ENCODE results near the gene SLC25A26. TPM values are rescaled to one million over a fixed set of nuclear protein-coding genes. Genes with fewer than 3 reads are reported as not detected.

Gene SLC25A26, protein sequence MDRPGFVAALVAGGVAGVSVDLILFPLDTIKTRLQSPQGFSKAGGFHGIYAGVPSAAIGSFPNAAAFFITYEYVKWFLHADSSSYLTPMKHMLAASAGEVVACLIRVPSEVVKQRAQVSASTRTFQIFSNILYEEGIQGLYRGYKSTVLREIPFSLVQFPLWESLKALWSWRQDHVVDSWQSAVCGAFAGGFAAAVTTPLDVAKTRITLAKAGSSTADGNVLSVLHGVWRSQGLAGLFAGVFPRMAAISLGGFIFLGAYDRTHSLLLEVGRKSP
- total RNA-seq (2021; ENCODE audit: unreplicated experiment) = 13.2 TPM
- polyA plus RNA-seq (2012; ENCODE audit: insufficient read length) = 15.2 TPM
- percentile 63 among the genes with signal in this experiment for Bru-seq, nascent RNA
- percentile 53 among the genes with signal in this experiment for BruChase-seq, experiment 1, labeled RNA remaining after a 2-hour chase
- percentile 52 among the genes with signal in this experiment for BruChase-seq, experiment 2, labeled RNA remaining after a 6-hour chase
- long read RNA-seq, partial matches to known transcripts = 18 of 30 reads
- long read RNA-seq, other reads (novel, unspliced or antisense) = 10 of 30 reads

DNA sequence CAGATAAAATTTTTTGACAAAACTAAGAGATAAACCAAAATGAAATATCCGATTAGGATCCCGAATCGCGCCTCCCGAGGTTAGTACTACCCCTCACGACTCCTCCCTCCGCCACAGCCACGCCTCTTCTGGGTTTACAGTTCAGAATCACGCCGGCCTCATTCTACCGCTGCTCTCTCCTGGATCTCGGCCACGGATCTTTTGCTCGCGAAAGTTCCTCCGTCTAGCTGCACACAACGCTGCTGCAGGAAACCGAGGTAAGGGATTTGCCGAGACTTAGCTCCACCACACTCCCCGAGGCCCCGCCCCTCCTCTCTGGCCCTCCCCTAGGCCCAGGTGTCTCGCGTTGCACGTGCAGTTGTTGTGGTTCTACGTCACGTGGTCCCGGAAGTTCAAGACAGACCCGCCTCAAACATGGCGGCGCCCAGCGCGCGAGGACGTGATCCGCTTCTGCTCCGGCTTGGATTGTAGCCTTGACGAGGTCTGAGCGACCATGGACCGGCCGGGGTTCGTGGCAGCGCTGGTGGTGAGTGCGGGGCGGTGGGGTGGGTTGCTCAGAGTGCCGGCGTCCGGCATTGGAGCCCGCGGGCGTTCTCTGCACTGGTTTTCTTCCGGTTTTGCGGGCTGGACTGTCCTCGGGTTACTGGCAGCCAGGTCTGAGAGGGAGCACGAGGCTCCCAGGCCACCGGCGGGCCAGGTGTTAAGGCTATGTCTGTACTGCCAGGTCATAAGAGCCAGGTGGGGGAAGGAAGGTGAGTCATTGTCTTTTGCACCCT is at the start of gene SLC25A26:
Gene SLC25A26 (plus strand): TSS at position 400 of the 776 bp plus-strand sequence. CDS start 94 bp downstream, at position 494.
- BruUV-seq (replicated peaks) = no TSS peak
- peak within 1 kb of the TSS; percentile 77 for H3K27ac ChIP-seq (ENCODE audit: low read length)
- TF ChIP-seq, protein P1, sequence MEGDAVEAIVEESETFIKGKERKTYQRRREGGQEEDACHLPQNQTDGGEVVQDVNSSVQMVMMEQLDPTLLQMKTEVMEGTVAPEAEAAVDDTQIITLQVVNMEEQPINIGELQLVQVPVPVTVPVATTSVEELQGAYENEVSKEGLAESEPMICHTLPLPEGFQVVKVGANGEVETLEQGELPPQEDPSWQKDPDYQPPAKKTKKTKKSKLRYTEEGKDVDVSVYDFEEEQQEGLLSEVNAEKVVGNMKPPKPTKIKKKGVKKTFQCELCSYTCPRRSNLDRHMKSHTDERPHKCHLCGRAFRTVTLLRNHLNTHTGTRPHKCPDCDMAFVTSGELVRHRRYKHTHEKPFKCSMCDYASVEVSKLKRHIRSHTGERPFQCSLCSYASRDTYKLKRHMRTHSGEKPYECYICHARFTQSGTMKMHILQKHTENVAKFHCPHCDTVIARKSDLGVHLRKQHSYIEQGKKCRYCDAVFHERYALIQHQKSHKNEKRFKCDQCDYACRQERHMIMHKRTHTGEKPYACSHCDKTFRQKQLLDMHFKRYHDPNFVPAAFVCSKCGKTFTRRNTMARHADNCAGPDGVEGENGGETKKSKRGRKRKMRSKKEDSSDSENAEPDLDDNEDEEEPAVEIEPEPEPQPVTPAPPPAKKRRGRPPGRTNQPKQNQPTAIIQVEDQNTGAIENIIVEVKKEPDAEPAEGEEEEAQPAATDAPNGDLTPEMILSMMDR (IDR thresholded peaks at IDR 0.05) = no peak
- peak; percentile 53 for TF ChIP-seq POLR2AphosphoS5 (IDR thresholded peaks at IDR 0.05; ENCODE audit: low read depth, low read length)
- TF ChIP-seq, protein P2, sequence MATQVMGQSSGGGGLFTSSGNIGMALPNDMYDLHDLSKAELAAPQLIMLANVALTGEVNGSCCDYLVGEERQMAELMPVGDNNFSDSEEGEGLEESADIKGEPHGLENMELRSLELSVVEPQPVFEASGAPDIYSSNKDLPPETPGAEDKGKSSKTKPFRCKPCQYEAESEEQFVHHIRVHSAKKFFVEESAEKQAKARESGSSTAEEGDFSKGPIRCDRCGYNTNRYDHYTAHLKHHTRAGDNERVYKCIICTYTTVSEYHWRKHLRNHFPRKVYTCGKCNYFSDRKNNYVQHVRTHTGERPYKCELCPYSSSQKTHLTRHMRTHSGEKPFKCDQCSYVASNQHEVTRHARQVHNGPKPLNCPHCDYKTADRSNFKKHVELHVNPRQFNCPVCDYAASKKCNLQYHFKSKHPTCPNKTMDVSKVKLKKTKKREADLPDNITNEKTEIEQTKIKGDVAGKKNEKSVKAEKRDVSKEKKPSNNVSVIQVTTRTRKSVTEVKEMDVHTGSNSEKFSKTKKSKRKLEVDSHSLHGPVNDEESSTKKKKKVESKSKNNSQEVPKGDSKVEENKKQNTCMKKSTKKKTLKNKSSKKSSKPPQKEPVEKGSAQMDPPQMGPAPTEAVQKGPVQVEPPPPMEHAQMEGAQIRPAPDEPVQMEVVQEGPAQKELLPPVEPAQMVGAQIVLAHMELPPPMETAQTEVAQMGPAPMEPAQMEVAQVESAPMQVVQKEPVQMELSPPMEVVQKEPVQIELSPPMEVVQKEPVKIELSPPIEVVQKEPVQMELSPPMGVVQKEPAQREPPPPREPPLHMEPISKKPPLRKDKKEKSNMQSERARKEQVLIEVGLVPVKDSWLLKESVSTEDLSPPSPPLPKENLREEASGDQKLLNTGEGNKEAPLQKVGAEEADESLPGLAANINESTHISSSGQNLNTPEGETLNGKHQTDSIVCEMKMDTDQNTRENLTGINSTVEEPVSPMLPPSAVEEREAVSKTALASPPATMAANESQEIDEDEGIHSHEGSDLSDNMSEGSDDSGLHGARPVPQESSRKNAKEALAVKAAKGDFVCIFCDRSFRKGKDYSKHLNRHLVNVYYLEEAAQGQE (IDR thresholded peaks at IDR 0.05; ENCODE audit: insufficient read depth in 1 of 2, low read depth in 2 of 2, low read length in 1 of 2) = no peak
- 0 out of 2 replicates have a peak, but pooled peaks have one; percentile 41 for TF ChIP-seq SIN3A (IDR thresholded peaks at IDR 0.05; ENCODE audit: borderline replicate concordance, insufficient read depth, low read depth, low read length)
- no peak for TF ChIP-seq TCF7L2 (IDR thresholded peaks at IDR 0.05; ENCODE audit: low read depth, low read length)
- intact Hi-C loops (cut with micrococcal nuclease; ENCODE audit: unreplicated experiment) = no loop called here
- in situ Hi-C loops (cut with HindIII; ENCODE audit: low pct_unique_long_range_greater_than_20kb, low sequenced_read_pairs) = no loop called here
- H3K4me1 ChIP-seq (ENCODE audit: control insufficient read depth, insufficient read depth, low read length) = no peaks in the 10 kb centered on the region
- ChIA-PET CTCF (no interaction called here), POLR2A (interaction anchor here (0.6 kb wide), 1 partner anchor 263 kb away, joined by 5 read pairs; no protein-coding TSS in a partner anchor)
- H3K36me3 ChIP-seq (ENCODE audit: control insufficient read depth, insufficient read depth, low read length) = peaks cover 5% of the 10 kb centered on the region; the same call in 1 of the 2 replicates
- peak; percentile 100 for ATAC-seq
- DNase-seq (ENCODE audit: low read depth, low spot score) = peak; percentile 61
- no peaks in the 10 kb centered on the region for H3K9me3 ChIP-seq (ENCODE audit: control insufficient read depth, insufficient read depth, low read depth, low read length)
- H3K27me3 ChIP-seq (ENCODE audit: control insufficient read depth, insufficient read depth, low read length) = no peaks in the 10 kb centered on the region; the same call in 1 of the 2 replicates
- H3K4me3 ChIP-seq (ENCODE audit: low read depth in 2 of 2, low read length in 2 of 2) = peak within 1 kb of the TSS; percentile 66 to 72

DNA sequence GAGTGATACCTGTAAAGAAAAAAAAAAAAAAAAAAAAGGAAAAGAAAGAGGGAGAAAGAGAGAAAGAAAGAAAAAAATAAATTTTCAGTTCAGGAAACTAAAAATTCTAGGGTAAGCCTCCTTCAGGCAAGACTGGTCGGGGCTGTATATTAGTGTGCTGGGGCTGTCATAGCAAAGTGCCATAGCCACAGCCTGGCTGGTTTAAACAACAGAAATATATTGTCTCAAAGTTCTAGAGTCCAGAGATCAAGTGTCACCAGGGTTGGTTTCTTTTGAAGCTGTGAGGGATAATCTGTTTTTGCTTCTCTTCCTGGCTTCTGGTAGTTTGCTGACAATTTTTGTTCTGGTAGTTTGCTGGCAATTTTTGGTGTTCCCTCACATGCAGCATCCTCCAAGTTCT is 48.4 kb upstream of the SLC25A26 start:
- no TSS peak for BruUV-seq (replicated peaks)
- Histone ChIP-seq H3K27ac (ENCODE audit: low read length) (no peak overlapping the region), H3K4me3 (ENCODE audit: low read depth in 2 of 2, low read length in 2 of 2) (no peak overlapping the region), H3K4me1 (ENCODE audit: control insufficient read depth, insufficient read depth, low read length) (no peaks in the 10 kb centered on the region), H3K36me3 (ENCODE audit: control insufficient read depth, insufficient read depth, low read length) (no peaks in the 10 kb centered on the region), H3K9me3 (ENCODE audit: control insufficient read depth, insufficient read depth, low read depth, low read length) (no peaks in the 10 kb centered on the region), H3K27me3 (ENCODE audit: control insufficient read depth, insufficient read depth, low read length) (no peaks in the 10 kb centered on the region; the same call in 1 of the 2 replicates)
- ChIA-PET POLR2A (no interaction called here), CTCF (no interaction called here)
- no peak for DNase-seq (ENCODE audit: low read depth, low spot score)
- ATAC-seq = no peak
- TF ChIP-seq, protein P2 (IDR thresholded peaks at IDR 0.05; ENCODE audit: insufficient read depth in 1 of 2, low read depth in 2 of 2, low read length in 1 of 2) = no peak
- TF ChIP-seq POLR2AphosphoS5 (IDR thresholded peaks at IDR 0.05; ENCODE audit: low read depth, low read length) (no peak), SIN3A (IDR thresholded peaks at IDR 0.05; ENCODE audit: borderline replicate concordance, insufficient read depth, low read depth, low read length) (no peak), TCF7L2 (IDR thresholded peaks at IDR 0.05; ENCODE audit: low read depth, low read length) (no peak)
- TF ChIP-seq, protein P1 (IDR thresholded peaks at IDR 0.05) = no peak
- in situ Hi-C loops (cut with HindIII; ENCODE audit: low pct_unique_long_range_greater_than_20kb, low sequenced_read_pairs) = no loop called here
- intact Hi-C loops (cut with micrococcal nuclease; ENCODE audit: unreplicated experiment) = no loop called here
